Measurements from ENCODE around the gene UACA. TPM values are rescaled to one million over a fixed set of nuclear protein-coding genes. Genes with fewer than 3 reads are reported as not detected.

The UACA gene
- total and polyA plus RNA-seq, 2 experiments from 2014 or later = 21.5 to 35.8 TPM

DNA sequence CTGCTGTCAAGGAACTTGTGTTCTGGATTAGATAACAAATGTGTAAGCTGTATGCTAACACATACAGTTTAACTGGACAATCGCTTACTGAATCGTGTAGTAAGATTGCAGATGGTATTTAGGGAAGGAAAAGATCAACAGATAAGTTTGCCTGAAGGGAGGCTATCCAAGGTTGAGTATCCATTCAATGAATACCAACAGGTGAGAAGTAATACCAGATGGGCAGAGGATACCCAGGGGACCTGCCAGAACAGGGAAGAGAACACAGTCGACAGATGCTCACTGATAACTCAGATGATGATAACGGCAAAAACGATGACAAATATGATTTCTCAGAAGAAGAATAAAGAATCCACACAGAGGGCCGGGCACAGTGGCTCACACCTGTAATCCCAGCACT lies 3.2 kb upstream of the UACA start (continued):
- TF ChIP-seq, protein P1, sequence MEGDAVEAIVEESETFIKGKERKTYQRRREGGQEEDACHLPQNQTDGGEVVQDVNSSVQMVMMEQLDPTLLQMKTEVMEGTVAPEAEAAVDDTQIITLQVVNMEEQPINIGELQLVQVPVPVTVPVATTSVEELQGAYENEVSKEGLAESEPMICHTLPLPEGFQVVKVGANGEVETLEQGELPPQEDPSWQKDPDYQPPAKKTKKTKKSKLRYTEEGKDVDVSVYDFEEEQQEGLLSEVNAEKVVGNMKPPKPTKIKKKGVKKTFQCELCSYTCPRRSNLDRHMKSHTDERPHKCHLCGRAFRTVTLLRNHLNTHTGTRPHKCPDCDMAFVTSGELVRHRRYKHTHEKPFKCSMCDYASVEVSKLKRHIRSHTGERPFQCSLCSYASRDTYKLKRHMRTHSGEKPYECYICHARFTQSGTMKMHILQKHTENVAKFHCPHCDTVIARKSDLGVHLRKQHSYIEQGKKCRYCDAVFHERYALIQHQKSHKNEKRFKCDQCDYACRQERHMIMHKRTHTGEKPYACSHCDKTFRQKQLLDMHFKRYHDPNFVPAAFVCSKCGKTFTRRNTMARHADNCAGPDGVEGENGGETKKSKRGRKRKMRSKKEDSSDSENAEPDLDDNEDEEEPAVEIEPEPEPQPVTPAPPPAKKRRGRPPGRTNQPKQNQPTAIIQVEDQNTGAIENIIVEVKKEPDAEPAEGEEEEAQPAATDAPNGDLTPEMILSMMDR (conservative IDR thresholded peaks at IDR 0.05; ENCODE audit: low read depth in 2 of 2) = no peak
- no peak for TF ChIP-seq EZH2phosphoT487 (IDR thresholded peaks at IDR 0.05; ENCODE audit: unreplicated experiment)
- TF ChIP-seq, protein P2, sequence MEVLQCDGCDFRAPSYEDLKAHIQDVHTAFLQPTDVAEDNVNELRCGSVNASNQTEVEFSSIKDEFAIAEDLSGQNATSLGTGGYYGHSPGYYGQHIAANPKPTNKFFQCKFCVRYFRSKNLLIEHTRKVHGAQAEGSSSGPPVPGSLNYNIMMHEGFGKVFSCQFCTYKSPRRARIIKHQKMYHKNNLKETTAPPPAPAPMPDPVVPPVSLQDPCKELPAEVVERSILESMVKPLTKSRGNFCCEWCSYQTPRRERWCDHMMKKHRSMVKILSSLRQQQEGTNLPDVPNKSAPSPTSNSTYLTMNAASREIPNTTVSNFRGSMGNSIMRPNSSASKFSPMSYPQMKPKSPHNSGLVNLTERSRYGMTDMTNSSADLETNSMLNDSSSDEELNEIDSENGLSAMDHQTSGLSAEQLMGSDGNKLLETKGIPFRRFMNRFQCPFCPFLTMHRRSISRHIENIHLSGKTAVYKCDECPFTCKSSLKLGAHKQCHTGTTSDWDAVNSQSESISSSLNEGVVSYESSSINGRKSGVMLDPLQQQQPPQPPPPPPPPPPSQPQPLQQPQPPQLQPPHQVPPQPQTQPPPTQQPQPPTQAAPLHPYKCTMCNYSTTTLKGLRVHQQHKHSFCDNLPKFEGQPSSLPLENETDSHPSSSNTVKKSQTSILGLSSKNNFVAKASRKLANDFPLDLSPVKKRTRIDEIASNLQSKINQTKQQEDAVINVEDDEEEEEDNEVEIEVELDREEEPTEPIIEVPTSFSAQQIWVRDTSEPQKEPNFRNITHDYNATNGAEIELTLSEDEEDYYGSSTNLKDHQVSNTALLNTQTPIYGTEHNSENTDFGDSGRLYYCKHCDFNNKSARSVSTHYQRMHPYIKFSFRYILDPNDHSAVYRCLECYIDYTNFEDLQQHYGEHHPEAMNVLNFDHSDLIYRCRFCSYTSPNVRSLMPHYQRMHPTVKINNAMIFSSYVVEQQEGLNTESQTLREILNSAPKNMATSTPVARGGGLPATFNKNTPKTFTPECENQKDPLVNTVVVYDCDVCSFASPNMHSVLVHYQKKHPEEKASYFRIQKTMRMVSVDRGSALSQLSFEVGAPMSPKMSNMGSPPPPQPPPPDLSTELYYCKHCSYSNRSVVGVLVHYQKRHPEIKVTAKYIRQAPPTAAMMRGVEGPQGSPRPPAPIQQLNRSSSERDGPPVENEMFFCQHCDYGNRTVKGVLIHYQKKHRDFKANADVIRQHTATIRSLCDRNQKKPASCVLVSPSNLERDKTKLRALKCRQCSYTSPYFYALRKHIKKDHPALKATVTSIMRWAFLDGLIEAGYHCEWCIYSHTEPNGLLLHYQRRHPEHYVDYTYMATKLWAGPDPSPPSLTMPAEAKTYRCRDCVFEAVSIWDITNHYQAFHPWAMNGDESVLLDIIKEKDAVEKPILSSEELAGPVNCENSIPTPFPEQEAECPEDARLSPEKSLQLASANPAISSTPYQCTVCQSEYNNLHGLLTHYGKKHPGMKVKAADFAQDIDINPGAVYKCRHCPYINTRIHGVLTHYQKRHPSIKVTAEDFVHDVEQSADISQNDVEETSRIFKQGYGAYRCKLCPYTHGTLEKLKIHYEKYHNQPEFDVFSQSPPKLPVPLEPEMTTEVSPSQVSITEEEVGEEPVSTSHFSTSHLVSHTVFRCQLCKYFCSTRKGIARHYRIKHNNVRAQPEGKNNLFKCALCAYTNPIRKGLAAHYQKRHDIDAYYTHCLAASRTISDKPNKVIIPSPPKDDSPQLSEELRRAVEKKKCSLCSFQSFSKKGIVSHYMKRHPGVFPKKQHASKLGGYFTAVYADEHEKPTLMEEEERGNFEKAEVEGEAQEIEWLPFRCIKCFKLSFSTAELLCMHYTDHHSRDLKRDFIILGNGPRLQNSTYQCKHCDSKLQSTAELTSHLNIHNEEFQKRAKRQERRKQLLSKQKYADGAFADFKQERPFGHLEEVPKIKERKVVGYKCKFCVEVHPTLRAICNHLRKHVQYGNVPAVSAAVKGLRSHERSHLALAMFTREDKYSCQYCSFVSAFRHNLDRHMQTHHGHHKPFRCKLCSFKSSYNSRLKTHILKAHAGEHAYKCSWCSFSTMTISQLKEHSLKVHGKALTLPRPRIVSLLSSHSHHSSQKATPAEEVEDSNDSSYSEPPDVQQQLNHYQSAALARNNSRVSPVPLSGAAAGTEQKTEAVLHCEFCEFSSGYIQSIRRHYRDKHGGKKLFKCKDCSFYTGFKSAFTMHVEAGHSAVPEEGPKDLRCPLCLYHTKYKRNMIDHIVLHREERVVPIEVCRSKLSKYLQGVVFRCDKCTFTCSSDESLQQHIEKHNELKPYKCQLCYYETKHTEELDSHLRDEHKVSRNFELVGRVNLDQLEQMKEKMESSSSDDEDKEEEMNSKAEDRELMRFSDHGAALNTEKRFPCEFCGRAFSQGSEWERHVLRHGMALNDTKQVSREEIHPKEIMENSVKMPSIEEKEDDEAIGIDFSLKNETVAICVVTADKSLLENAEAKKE (CRISPR knock-in tag; IDR thresholded peaks at IDR 0.05) = no peak

DNA sequence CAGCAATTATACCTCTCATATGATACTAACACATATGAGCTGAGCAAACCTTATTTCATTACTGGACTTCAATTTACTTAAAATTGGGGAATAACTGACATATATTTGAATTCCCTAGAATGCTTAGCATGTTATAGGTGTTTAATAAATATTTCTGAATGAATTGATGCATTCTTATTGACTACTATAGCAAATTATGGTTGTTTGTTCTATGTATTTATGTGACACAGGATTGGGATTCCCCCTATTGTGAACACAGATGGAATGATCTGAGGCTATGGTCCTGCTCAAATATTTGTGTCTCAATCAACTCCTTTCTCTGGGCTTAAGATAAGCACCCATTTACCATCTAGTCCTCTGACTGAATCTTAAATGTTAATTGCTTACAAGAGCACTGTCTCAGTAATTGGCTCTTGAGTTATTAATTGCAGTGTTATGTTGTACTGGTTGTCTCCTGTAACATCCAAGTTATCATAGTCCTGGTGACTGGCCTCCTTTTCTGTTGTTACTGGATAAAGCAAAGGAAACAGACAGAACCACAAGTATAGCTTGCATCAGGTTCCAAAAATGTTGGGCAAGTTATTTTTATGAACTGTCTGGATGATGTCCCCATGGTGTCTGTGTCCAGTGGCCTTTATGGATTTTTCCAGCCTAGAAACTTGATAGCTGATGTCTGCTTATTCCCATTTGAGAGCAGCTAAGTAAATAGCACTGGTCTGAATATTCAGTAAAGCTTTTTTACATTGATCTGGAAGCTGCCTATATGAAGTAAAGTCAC lies 2.3 kb upstream of the UACA start:
- no peaks in the 10 kb centered on the region for H3K36me3 Mint-ChIP-seq (ENCODE audit: low read depth)
- Histone ChIP-seq H3K4me3 (no peak overlapping the region), H3K4me1 (ENCODE audit: insufficient read depth) (peaks cover 17% of the 10 kb centered on the region), H3K36me3 (ENCODE audit: insufficient read depth) (no peaks in the 10 kb centered on the region), H3K27ac (ENCODE audit: low read depth) (no peak overlapping the region), H3K79me2 (replicated peaks; ENCODE audit: insufficient read depth) (peaks cover 6% of the 10 kb centered on the region; the same call in 1 of the 2 replicates), H4K20me1 (replicated peaks; ENCODE audit: insufficient read depth) (no peaks in the 10 kb centered on the region; the same call in 1 of the 2 replicates), H3F3A (replicated peaks; ENCODE audit: low read depth) (no peaks in the 10 kb centered on the region), H3K27me3 (ENCODE audit: insufficient read depth) (peaks cover 13% of the 10 kb centered on the region; the same call in 1 of the 2 replicates), H3K4me2 (no peak overlapping the region), H3K9me2 (ENCODE audit: insufficient read depth) (no peaks in the 10 kb centered on the region), H2AFZ (no peak overlapping the region)
- peaks cover 4% of the 10 kb centered on the region for H3K27me3 Mint-ChIP-seq (ENCODE audit: insufficient read depth, low read depth, poor library complexity)
- peaks cover 22% of the 10 kb centered on the region for H3K4me1 Mint-ChIP-seq
- no peak overlapping the region for H3K27ac Mint-ChIP-seq
- no peaks in the 10 kb centered on the region for H3K9me3 Mint-ChIP-seq
- DNase-seq (ENCODE audit: low spot score) (no peak), ATAC-seq (no peak)
- no peak overlapping the region for H3K4me3 Mint-ChIP-seq
- TF ChIP-seq EZH2phosphoT487 (IDR thresholded peaks at IDR 0.05; ENCODE audit: unreplicated experiment) = no peak
- TF ChIP-seq, protein P1 (conservative IDR thresholded peaks at IDR 0.05; ENCODE audit: low read depth in 2 of 2) = no peak
- no peak for TF ChIP-seq POLR2AphosphoS5 (IDR thresholded peaks at IDR 0.05; ENCODE audit: low read depth)

All from GM23338 (cell line).